ENCODE data around the gene ETS1. TPM values are rescaled to one million over a fixed set of nuclear protein-coding genes. Genes with fewer than 3 reads are reported as not detected.

The ETS1 gene
- total RNA-seq, 6 experiments from 2014 or later = 55.2 to 78.6 (median 73.2) TPM

DNA sequence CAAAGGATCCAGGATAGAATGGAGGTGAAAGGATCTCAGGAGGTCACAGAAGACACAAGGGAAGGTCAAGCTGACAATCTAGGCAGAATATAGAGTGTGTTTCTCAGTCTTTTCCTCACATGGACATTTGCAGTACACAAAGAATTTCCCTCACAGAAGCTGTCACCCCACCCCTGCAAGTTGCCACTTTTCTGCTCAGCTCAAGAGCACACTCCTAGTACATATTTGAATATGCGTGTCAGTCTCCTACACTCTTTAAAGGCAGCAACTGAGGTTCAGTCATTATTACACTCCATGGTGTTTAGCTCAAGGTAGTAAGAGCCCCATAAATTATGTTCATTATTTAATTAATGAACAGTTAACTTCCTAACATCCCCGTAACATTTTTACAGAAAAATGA, 59.1 kb downstream of the ETS1 start:
- Mint-ChIP-seq H3K36me3 (ENCODE audit: low read depth) (no peaks in the 10 kb centered on the region), H3K4me3 (no peak overlapping the region), H3K4me1 (ENCODE audit: low read depth) (peaks cover 66% of the 10 kb centered on the region), H3K9me3 (no peaks in the 10 kb centered on the region), H3K27me3 (ENCODE audit: insufficient read depth) (no peaks in the 10 kb centered on the region), H3K27ac (no peak overlapping the region)
- TF ChIP-seq CTCF (IDR thresholded peaks at IDR 0.05) = no peak
- no peak for DNase-seq

DNA sequence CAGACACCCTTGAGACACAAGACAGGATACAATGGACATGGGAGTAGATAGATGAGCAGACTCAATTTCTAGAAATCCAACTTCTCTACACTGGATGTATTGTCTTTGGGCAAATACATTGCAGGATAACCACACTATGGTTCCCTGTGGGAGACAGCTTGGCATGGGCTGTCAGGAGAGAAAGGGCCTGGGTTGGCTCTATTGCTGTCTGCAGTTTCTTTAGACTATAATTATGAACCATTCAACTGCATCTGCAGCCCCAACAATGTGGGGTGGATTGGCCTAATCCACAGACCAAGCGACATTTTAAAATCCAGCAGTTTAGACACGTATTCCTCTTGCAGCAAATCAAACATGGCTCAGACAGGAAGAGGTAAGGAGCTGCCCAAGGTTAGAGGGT, 60.3 kb downstream of the ETS1 start:
- H3K36me3 Mint-ChIP-seq (ENCODE audit: low read depth) = no peaks in the 10 kb centered on the region
- H3K4me1 Mint-ChIP-seq (ENCODE audit: low read depth) = peaks cover 73% of the 10 kb centered on the region
- H3K4me3 Mint-ChIP-seq = no peak overlapping the region
- no peak for DNase-seq
- H3K27me3 Mint-ChIP-seq (ENCODE audit: insufficient read depth) = no peaks in the 10 kb centered on the region
- no peak for TF ChIP-seq CTCF (IDR thresholded peaks at IDR 0.05)
- H3K9me3 Mint-ChIP-seq = no peaks in the 10 kb centered on the region
- no peak overlapping the region for H3K27ac Mint-ChIP-seq

DNA sequence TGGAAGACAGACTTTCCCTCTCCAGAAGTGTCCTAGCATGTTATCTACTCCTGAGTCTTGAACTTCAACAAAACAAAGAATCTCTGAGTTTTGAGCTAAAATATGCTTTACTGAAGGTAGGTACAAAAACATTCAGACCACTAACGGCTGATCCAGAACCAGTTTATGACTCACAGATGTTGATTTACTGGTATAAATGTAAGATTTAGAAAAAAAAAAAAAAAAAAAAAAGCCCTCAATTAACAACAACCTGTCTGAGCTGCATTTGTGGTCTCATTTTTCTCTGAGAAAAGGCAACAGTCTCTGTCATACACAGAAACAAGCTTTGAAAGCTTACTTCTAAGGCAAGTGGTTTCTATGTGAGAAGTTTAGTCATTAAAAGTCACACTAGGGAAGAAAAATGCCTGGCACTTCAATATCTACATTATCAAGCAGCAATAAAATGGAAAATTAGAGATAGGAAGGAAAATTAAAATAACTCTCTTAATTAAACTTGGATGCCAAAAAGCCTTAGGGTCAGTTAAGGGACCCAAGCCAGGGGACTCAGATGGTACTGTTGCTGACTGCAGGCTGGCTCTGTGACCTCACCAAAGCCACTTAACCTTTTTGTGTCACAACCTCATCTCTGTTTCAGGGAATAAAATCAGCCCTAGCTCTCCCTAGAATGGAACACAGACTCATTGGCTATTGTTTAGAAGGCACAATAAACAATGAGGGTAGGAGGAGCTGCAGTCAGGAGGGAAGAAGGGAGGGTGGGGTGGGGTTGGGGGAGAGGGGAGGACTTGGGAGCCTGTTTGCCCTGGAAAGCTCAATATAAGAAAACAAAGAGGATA, 61.7 kb downstream of the ETS1 start:
- H3K9me3 Mint-ChIP-seq = no peaks in the 10 kb centered on the region
- peaks cover 10% of the 10 kb centered on the region for H3K36me3 Mint-ChIP-seq (ENCODE audit: low read depth)
- peaks cover 72% of the 10 kb centered on the region for H3K4me1 Mint-ChIP-seq (ENCODE audit: low read depth)
- H3K27me3 Mint-ChIP-seq (ENCODE audit: insufficient read depth) = no peaks in the 10 kb centered on the region; the same call in 1 of the 2 replicates
- TF ChIP-seq CTCF (IDR thresholded peaks at IDR 0.05) = no peak
- H3K4me3 Mint-ChIP-seq = peak overlapping the region; percentile 52
- H3K27ac Mint-ChIP-seq = peak overlapping the region; percentile 84
- DNase-seq = peak; percentile 55

GRCh38 chr11:128524172-128524571, 63.2 kb downstream of the ETS1 start:
- TF ChIP-seq CTCF (IDR thresholded peaks at IDR 0.05) = no peak
- Mint-ChIP-seq H3K4me3 (peak overlapping the region; percentile 84), H3K9me3 (no peaks in the 10 kb centered on the region), H3K27ac (peak overlapping the region; percentile 99), H3K4me1 (ENCODE audit: low read depth) (peaks cover 69% of the 10 kb centered on the region), H3K36me3 (ENCODE audit: low read depth) (peaks cover 25% of the 10 kb centered on the region), H3K27me3 (ENCODE audit: insufficient read depth) (no peaks in the 10 kb centered on the region; the same call in 1 of the 2 replicates)
- no peak for DNase-seq

- H3K4me3 Mint-ChIP-seq = peak overlapping the region; percentile 84
- DNase-seq = no peak
- H3K9me3 Mint-ChIP-seq = no peaks in the 10 kb centered on the region
- H3K36me3 Mint-ChIP-seq (ENCODE audit: low read depth) = peaks cover 30% of the 10 kb centered on the region
- H3K27ac Mint-ChIP-seq = peak overlapping the region; percentile 99
- H3K27me3 Mint-ChIP-seq (ENCODE audit: insufficient read depth) = no peaks in the 10 kb centered on the region; the same call in none of the 2 replicates
- H3K4me1 Mint-ChIP-seq (ENCODE audit: low read depth) = peaks cover 71% of the 10 kb centered on the region
- TF ChIP-seq CTCF (IDR thresholded peaks at IDR 0.05) = no peak
Observed at GRCh38 chr11:128523641-128524040, 63.7 kb downstream of the ETS1 start.
